Activated CD4-positive, alpha-beta T cell treated with anti-CD3 and anti-CD28 coated beads for 36 hours (primary cell): ENCODE data around the gene DDIT3. TPM values are rescaled to one million over a fixed set of nuclear protein-coding genes. Genes with fewer than 3 reads are reported as not detected.

Experiments
- ATAC-seq: fragments of 200-7000 bp; cut with Tn5 transposase; one replicate; pipeline ENCODE4 v1.10.0; 2021; ENCODE audit warnings: mild to moderate bottlenecking, moderate library complexity
- CTCF ChIA-PET: fragments of 350-600 bp; sonication (Branson Sonifier 250); formaldehyde crosslinking; loops from one replicate; lab custom pipeline; 2021; ENCODE audit warnings: antibody characterized with exemption; lab: Charles Lee
- POLR2A ChIA-PET: fragments of 350-600 bp; sonication (Branson Sonifier 250); formaldehyde crosslinking; loops from one replicate; lab custom pipeline; 2021; ENCODE audit warnings: antibody characterized with exemption, inconsistent platforms; lab: Charles Lee
- DNase-seq: peaks from one replicate; pipeline ENCODE4 v3.0.0-alpha.2; 2020
- H3K27ac Mint-ChIP-seq: one replicate; pipeline ENCODE4 v1.8.0; 2021; ENCODE audit warnings: mixed read lengths
- H3K27me3 Mint-ChIP-seq: one replicate; pipeline ENCODE4 v1.8.0; 2021; ENCODE audit warnings: mixed read lengths
- H3K36me3 Mint-ChIP-seq: one replicate; pipeline ENCODE4 v1.8.0; 2021; ENCODE audit warnings: low read depth, mixed read lengths
- H3K4me1 Mint-ChIP-seq: one replicate; pipeline ENCODE4 v1.8.0; 2021; ENCODE audit warnings: mixed read lengths
- H3K4me3 Mint-ChIP-seq: one replicate; pipeline ENCODE4 v1.8.0; 2021; ENCODE audit warnings: mild to moderate bottlenecking, moderate library complexity, mixed read lengths
- H3K9me3 Mint-ChIP-seq: one replicate; pipeline ENCODE4 v1.8.0; 2021; ENCODE audit warnings: low read depth, mixed read lengths
- intact Hi-C, 2 experiments: fragments of 100-400 bp; cut with DNase I in 1 of 2; cut with micrococcal nuclease in 1 of 2; formaldehyde crosslinking; loops; one replicate each; pipeline versions ENCODE4 v1.14.2 to v1.15.1; 2022 to 2024; cut with DNase I, micrococcal nuclease
- total RNA-seq, 2 experiments: library from RNA; stranded (reverse); gene quantifications; one replicate each; pipeline ENCODE4 v1.2.3, GENCODE V29; 2021

Gene DDIT3
- total RNA-seq, 2 experiments from 2014 or later, result 31.2 to 32.2 TPM

DNA sequence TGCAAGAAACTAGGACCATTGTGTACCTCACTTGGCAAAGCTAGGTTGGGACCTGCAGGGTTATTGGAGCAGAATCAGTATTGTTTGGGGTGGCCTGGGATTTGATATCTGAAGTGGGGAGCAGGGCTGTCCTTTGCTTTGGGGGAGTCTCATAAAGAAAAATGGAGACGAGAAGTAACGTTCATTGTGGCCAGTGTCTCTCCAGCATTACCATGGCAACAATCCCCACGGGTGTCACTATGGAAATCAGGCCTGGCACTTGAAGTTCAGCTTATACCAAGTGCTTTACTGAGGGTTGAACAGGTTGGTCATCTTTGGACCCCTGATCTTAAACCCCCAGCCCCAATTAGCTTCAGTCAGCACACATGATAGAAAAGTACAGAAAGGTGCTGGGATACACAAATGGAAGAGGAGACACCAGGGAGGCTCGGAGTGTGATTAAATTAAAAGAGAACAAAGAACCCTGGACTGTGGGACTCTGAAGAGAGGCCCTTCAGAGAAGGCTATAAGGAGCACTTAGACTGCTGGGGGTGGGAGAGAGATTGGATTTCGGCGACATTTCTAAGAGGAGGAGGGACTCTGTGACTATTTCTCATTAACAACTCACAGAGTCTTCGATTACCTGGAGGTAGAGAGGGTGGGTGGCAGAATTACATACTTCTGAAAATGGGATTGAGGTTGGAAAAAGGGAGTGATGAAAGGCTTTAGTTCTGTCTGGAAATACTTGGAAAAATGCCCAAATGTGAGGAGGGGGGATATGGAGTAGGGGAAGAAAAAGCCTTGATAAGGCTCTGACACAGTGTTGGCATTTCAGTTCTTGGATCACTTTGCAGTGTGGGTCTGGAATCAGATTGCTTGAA lies 33.3 kb upstream of the DDIT3 start:
- ATAC-seq (no peak), DNase-seq (no peak)
- H3K9me3 Mint-ChIP-seq, result no peaks in the 10 kb centered on the region
- peaks cover 11% of the 10 kb centered on the region for H3K4me1 Mint-ChIP-seq
- no peak overlapping the region for H3K27ac Mint-ChIP-seq
- intact Hi-C loops, result no loop called here
- H3K27me3 Mint-ChIP-seq, result peaks cover 14% of the 10 kb centered on the region
- ChIA-PET CTCF (interaction anchor here (0.6 to 2.2 kb wide), 6 partner anchors 13 to 67 kb away, joined by 3 to 6 read pairs (median 4); no protein-coding TSS in a partner anchor), POLR2A (interaction anchor here (0.5 kb wide), 1 partner anchor 113 kb away, joined by 3 read pairs; no protein-coding TSS in a partner anchor)
- H3K36me3 Mint-ChIP-seq, result no peaks in the 10 kb centered on the region
- H3K4me3 Mint-ChIP-seq, result no peak overlapping the region

DNA sequence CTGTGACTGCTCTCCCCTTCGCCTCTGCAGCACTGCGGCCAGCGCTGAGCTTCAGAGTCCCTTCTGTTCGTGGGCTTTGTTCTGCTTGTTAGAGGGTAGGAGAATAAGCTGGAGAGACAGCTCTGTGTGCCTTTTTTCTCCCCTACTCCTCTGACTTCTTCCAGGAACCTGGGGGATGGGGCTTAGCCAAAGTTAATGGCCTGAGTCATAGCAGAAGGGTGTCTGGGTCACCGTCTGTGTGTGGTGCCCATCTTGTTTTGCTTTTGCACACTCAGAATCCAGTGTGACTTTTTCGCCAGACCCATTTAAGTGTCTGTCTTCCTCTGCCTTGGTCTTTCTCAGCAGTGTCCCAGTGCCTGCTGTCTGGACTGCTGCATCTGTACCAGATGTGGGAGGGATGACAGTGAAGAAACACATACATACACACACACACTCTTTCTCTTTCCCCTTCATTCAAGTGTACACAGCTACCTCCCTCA lies 32.6 kb upstream of the DDIT3 start:
- CTCF ChIA-PET, result interaction anchor here (0.6 to 2.2 kb wide), 4 partner anchors 13 to 66 kb away, joined by 3 to 6 read pairs (median 4); no protein-coding TSS in a partner anchor

DNA sequence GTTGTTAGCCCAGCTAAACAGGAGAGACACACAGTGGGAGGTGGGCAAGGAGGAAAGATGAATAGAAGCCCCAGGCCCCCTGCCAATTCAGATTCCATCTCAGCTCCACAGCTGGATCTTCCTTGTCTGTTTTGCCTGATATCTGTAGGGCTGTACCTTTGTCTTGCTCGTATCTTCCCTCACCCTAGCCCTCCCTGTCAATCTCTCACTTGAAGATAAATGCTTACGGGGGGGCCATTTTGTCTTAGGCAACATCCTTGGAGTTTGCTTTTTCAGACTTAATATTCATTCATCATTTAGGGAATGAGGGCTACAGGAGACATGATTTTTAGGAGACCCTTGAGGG lies 32.0 kb upstream of the DDIT3 start:
- Mint-ChIP-seq H3K4me1 (peaks cover 15% of the 10 kb centered on the region), H3K9me3 (no peaks in the 10 kb centered on the region), H3K4me3 (no peak overlapping the region), H3K27ac (no peak overlapping the region), H3K27me3 (peaks cover 15% of the 10 kb centered on the region), H3K36me3 (no peaks in the 10 kb centered on the region)
- intact Hi-C loops, result no loop called here
- ChIA-PET CTCF (interaction anchor here (0.7 to 2.2 kb wide), 3 partner anchors 10 to 32 kb away, joined by 3 to 6 read pairs (median 3); no protein-coding TSS in a partner anchor), POLR2A (no interaction called here)
- DNase-seq (no peak), ATAC-seq (no peak)

More for the DNA sequence above, 32.6 kb upstream of the DDIT3 start:
- ATAC-seq (no peak), DNase-seq (no peak)
- no peaks in the 10 kb centered on the region for H3K36me3 Mint-ChIP-seq
- H3K27ac Mint-ChIP-seq, result no peak overlapping the region
- intact Hi-C loops, result no loop called here
- POLR2A ChIA-PET, result interaction anchor here (0.5 kb wide), 1 partner anchor 114 kb away, joined by 3 read pairs; no protein-coding TSS in a partner anchor
- peaks cover 11% of the 10 kb centered on the region for H3K4me1 Mint-ChIP-seq
- peaks cover 15% of the 10 kb centered on the region for H3K27me3 Mint-ChIP-seq
- no peak overlapping the region for H3K4me3 Mint-ChIP-seq
- no peaks in the 10 kb centered on the region for H3K9me3 Mint-ChIP-seq

GRCh38 chr12:57551637-57552305 lies 31.5 kb upstream of the DDIT3 start:
- no peak for DNase-seq
- Mint-ChIP-seq H3K4me3 (no peak overlapping the region), H3K4me1 (peaks cover 19% of the 10 kb centered on the region), H3K36me3 (no peaks in the 10 kb centered on the region), H3K9me3 (no peaks in the 10 kb centered on the region), H3K27ac (no peak overlapping the region), H3K27me3 (peaks cover 15% of the 10 kb centered on the region)
- intact Hi-C loops, result no loop called here
- ATAC-seq, result no peak
- ChIA-PET CTCF (interaction anchor here (0.7 to 2.2 kb wide), 3 partner anchors 11 to 32 kb away, joined by 3 to 6 read pairs (median 3); no protein-coding TSS in a partner anchor), POLR2A (no interaction called here)

- ChIA-PET POLR2A (no interaction called here), CTCF (no interaction called here)
- peak overlapping the region; percentile 71 for H3K4me3 Mint-ChIP-seq
- peaks cover 15% of the 10 kb centered on the region for H3K27me3 Mint-ChIP-seq
- DNase-seq (no peak), ATAC-seq (no peak)
- H3K27ac Mint-ChIP-seq, result no peak overlapping the region
- H3K9me3 Mint-ChIP-seq, result no peaks in the 10 kb centered on the region
- intact Hi-C loops, result no loop called here
- peaks cover 5% of the 10 kb centered on the region for H3K36me3 Mint-ChIP-seq
- H3K4me1 Mint-ChIP-seq, result peaks cover 24% of the 10 kb centered on the region
Observed at GRCh38 chr12:57550641-57551549, 30.6 kb upstream of the DDIT3 start.

- H3K4me1 Mint-ChIP-seq, result peaks cover 31% of the 10 kb centered on the region
- CTCF ChIA-PET, result no interaction called here
- peaks cover 11% of the 10 kb centered on the region for H3K36me3 Mint-ChIP-seq
- H3K4me3 Mint-ChIP-seq, result peak within 1 kb of the TSS; percentile 71
- ATAC-seq (peak; percentile 52), DNase-seq (peak; percentile 77)
- intact Hi-C loops, result no loop called here
- POLR2A ChIA-PET, result no interaction called here
- no peaks in the 10 kb centered on the region for H3K9me3 Mint-ChIP-seq
- H3K27me3 Mint-ChIP-seq, result peaks cover 15% of the 10 kb centered on the region
- peak within 1 kb of the TSS; percentile 30 for H3K27ac Mint-ChIP-seq
Observed at GRCh38 chr12:57549909-57550640, 29.8 kb upstream of the DDIT3 start, which contains the start of gene KIF5A. TSS of gene KIF5A (plus strand) at chr12:57550044. CDS start at chr12:57550272, 228 bp downstream.

DNA sequence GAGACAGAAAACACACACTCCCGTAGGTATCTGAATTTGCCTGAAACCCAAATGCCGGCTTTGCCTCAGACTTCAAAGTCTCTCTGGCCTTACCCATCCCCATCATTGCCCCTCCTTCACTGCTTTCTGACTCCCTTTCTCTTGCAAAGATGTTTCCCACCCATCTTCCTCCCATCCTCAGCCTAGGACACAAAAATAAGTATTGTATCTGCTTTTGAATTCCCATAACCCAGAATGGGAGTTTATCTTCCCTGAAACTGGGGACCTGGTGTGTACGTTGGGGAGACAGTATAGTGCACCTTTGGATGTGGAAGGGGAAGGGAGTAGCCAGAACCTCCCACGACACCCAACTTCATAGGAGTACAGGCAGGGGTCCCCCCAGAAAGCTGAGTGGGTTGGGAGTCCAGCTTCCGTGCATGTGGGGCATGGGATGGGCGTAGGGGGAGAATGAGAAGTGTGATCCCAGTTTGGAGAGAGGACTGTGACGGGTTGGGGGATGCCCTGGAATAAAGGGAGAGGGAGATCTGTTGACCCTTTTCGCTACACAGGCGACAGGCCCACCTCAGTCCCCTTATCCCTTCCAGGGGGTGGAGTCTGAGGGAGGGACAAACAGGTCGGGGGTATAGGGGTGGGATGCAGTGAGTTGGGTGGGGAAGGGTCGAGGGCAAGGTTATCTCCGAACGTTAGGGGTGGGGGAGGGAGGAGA lies 29.0 kb upstream of the DDIT3 start:
- Mint-ChIP-seq H3K9me3 (no peaks in the 10 kb centered on the region), H3K36me3 (peaks cover 11% of the 10 kb centered on the region), H3K27ac (peak overlapping the region; percentile 30), H3K4me1 (peaks cover 36% of the 10 kb centered on the region), H3K4me3 (peak overlapping the region; percentile 71), H3K27me3 (peaks cover 15% of the 10 kb centered on the region)
- CTCF ChIA-PET, result no interaction called here
- DNase-seq (no peak), ATAC-seq (no peak)
- intact Hi-C loops, result no loop called here
- POLR2A ChIA-PET, result no interaction called here

- CTCF ChIA-PET, result no interaction called here
- H3K36me3 Mint-ChIP-seq, result peaks cover 11% of the 10 kb centered on the region
- intact Hi-C loops, result no loop called here
Observed at GRCh38 chr12:57548488-57548887, 28.2 kb upstream of the DDIT3 start.

GRCh38 chr12:57548013-57548315 lies 27.6 kb upstream of the DDIT3 start:
- POLR2A ChIA-PET, result no interaction called here
- intact Hi-C loops, result no loop called here
- ATAC-seq (no peak), DNase-seq (no peak)
- H3K4me3 Mint-ChIP-seq, result no peak overlapping the region
- H3K27ac Mint-ChIP-seq, result no peak overlapping the region
- CTCF ChIA-PET, result no interaction called here
- peaks cover 45% of the 10 kb centered on the region for H3K4me1 Mint-ChIP-seq
- no peaks in the 10 kb centered on the region for H3K9me3 Mint-ChIP-seq
- peaks cover 13% of the 10 kb centered on the region for H3K27me3 Mint-ChIP-seq
- H3K36me3 Mint-ChIP-seq, result peaks cover 11% of the 10 kb centered on the region

More at GRCh38 chr12:57548488-57548887, 28.2 kb upstream of the DDIT3 start:
- ATAC-seq (no peak), DNase-seq (no peak)
- POLR2A ChIA-PET, result no interaction called here
- H3K9me3 Mint-ChIP-seq, result no peaks in the 10 kb centered on the region
- H3K27me3 Mint-ChIP-seq, result peaks cover 13% of the 10 kb centered on the region
- no peak overlapping the region for H3K27ac Mint-ChIP-seq
- peaks cover 42% of the 10 kb centered on the region for H3K4me1 Mint-ChIP-seq
- H3K4me3 Mint-ChIP-seq, result no peak overlapping the region
